ENCODE results near the gene PAWR.
"Not testable (repeated sequence)": the region's sequence is repeated elsewhere in the genome, so short reads cannot be mapped to it uniquely, and the experiment has no call there.

The PAWR gene

DNA sequence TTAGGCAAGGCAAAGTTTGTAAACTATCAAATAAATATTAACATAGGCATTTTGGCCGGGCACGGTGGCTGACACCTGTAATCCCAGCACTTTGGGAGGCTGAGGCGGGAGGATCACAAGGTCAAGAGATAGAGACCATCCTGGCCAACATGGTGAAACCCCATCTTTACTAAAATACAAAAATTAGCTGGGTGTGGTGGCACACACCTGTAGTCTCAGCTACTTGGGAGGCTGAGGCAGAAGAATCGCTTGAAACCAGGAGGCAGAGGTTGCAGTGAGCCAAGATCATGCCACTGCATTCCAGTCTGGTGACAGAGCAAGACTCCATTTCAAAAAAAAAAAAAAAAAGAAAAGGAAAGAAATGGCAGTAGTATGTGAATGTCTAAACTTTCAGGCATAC lies 43.9 kb downstream of the PAWR start:
- DNase-seq (ENCODE audit: low read depth), result not testable (repeated sequence)

- DNase-seq (ENCODE audit: low read depth), result no peak
Measured at GRCh38 chr12:79645235-79645630, 45.5 kb downstream of the PAWR start.

GRCh38 chr12:79644274-79645234 lies 46.2 kb downstream of the PAWR start:
- DNase-seq (ENCODE audit: low read depth), result no peak

- no peak for DNase-seq (ENCODE audit: low read depth)
Measured at GRCh38 chr12:79643821-79644220, 46.9 kb downstream of the PAWR start.

- no peak for DNase-seq (ENCODE audit: low read depth)
Measured at GRCh38 chr12:79638490-79638889, 52.3 kb downstream of the PAWR start.

- DNase-seq (ENCODE audit: low read depth), result no peak
Measured at GRCh38 chr12:79637093-79637492, 53.7 kb downstream of the PAWR start.

DNA sequence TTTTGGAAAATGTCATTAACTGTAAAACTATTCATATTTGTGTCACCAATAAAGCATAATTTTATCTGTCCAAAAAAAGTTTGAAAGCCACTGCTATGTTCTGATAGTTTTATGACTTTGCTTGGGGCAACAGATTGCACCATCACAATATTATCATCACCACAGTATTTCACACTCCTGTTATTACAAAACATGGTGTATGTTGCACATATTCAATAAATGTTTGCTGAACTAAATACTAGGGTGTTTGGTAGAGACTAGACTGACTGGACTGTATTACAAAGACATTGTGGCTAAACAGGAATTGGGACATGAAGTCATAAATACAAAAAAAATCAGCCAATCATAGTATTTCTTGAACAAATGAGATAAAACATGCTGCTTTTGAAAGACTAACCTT lies 55.1 kb downstream of the PAWR start:
- no peak for DNase-seq (ENCODE audit: low read depth)

GRCh38 chr12:79634957-79635471 lies 55.8 kb downstream of the PAWR start:
- no peak for DNase-seq (ENCODE audit: low read depth)

DNA sequence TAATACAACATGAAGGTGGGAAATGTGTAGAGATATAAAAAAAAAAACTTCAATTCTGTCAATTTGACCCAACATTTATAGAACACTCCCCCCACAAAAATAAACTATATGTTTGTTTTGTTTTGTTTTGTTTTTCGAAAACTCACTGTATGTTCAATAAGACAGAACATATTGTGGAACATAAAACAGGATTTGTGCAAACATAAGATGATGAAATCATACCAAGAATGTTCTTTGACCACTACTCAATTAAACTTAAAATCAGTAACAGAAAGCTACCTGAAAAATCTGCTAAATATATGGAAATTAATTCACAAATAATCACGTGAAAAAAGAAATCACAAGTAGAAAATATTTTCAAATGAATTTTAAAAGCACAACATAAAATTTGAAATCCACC lies 61.2 kb downstream of the PAWR start:
- no peak for DNase-seq (ENCODE audit: low read depth)

GRCh38 chr12:79626735-79627134 lies 64.0 kb downstream of the PAWR start:
- not testable (repeated sequence) for DNase-seq (ENCODE audit: low read depth)

- no peak for DNase-seq (ENCODE audit: low read depth)
Measured at GRCh38 chr12:79624378-79624777, 66.4 kb downstream of the PAWR start.

GRCh38 chr12:79619872-79620562 lies 70.7 kb downstream of the PAWR start:
- no peak for DNase-seq (ENCODE audit: low read depth)

DNA sequence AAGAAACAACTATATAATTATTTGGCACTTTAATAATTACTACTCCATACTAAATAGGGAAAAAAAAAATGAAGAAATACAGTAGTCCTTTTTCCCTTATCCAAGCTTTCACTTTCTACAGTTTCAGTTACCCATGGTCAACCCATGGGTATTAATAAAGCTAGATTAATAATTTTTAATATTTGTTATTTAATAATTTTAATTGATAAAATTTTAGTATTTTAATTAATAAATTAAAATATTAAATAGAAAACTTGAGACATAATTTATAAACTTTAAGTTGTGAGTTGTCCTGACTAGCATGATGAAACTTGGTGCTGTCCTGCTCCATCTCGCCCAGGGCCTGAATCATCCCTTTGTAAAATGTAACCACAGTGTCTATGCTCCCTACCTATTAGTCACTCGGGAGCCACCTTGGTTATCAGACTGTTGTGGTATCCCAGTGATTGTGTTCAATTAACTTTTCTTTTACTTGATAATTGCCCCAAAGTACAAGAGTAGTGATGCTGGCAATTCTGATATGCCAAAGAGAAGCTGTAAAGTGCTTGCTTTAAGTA lies 71.8 kb downstream of the PAWR start:
- no peak for DNase-seq (ENCODE audit: low read depth)

- DNase-seq (ENCODE audit: low read depth), result no peak
Measured at GRCh38 chr12:79617696-79618095, 73.1 kb downstream of the PAWR start.

GRCh38 chr12:79615596-79616560 lies 74.9 kb downstream of the PAWR start:
- DNase-seq (ENCODE audit: low read depth), result no peak

- DNase-seq (ENCODE audit: low read depth), result no peak
Measured at GRCh38 chr12:79614730-79615129, 76.0 kb downstream of the PAWR start.

GRCh38 chr12:79601908-79602307 lies 88.9 kb downstream of the PAWR start:
- DNase-seq (ENCODE audit: low read depth), result no peak

DNA sequence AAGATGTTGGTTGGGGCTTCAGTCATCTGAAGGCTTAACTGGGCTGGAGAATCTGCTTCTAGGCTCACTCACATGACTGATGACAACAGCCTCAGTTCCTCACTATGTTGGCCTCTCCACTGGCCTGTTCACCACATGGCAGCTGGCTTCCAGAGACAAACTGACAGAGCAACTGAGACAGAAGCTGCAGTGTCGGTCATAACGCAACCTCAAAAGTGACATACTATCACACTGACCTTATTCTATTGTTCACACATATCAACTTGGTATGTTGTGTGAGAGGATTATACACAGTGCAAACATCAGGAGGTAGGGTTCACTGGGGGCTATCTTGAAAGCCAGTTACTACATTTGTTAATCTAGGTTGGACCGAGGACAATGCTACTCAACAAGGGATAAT lies 92.9 kb downstream of the PAWR start:
- no peak for DNase-seq (ENCODE audit: low read depth)

DNA sequence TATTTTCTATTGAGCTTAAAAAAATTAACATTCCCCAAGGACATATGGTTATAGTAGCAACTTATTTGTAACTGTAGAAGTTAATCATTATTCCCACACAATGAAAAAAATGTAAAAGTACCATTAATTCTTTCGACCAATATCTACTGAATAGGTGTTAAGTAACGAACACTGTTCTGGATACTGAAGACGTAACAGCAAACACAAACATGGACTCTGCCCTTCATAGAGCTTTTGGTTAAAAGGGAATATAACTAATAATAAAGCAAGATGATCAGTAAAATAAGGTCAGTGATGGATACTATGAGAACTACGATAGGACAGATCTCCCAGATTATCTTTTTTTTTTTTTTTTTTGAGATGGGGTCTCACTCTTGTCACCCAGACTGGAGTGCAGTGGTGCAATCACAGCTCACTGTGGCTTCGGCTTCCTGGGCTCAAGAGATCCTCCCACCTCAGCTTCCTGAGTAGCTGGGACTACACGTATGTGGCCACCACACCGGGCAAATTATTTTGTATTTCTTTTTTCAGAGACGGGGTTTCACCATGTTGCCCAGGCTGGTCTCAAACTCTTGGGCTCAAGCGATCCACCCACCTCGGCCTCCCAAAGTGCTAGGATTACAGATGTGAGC lies 93.9 kb downstream of the PAWR start:
- DNase-seq (ENCODE audit: low read depth), result no peak

- DNase-seq (ENCODE audit: low read depth), result no peak
Measured at GRCh38 chr12:79595273-79595672, 95.5 kb downstream of the PAWR start.

- no peak for DNase-seq (ENCODE audit: low read depth)
Measured at GRCh38 chr12:79592865-79593264, 97.9 kb downstream of the PAWR start.
